Measurements from ENCODE around the gene XYLT1. TPM values are rescaled to one million over a fixed set of nuclear protein-coding genes. Genes with fewer than 3 reads are reported as not detected.

The XYLT1 gene
- polyA plus RNA-seq, 1 donor (not counting 4 experiments of a cell fraction or from before 2014, with no cell fraction given): 4.4 TPM

DNA sequence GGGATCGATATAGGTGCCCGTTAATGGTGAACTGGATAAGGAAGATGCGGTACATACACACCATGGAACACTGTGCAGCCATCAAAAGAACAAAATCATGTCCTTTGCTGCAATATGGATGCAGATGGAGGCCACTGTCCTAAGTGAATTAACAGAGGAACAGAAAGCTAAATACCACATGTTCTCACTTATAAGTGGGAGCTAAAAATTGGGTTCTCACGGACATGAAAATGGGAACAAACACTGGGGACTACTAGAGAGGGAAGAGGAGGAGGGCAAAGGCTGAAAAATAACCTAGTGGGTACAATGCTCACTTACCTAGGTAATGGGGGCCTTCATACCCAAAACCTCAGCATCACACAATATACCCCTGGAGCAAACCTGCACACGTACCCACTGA, 302.6 kb downstream of the XYLT1 start:
- Histone ChIP-seq H3K9me1 (ENCODE audit: control insufficient read depth, extremely low read depth, insufficient read depth, low read length) (no peaks in the 10 kb centered on the region), H3K27ac (ENCODE audit: control insufficient read depth, insufficient read depth, low read length) (no peak overlapping the region), H3K27me3 (ENCODE audit: control insufficient read depth, extremely low read depth, insufficient read depth, low read length) (no peaks in the 10 kb centered on the region), H3K4me2 (ENCODE audit: control insufficient read depth, extremely low read depth, insufficient read depth, low read depth, low read length) (no peak overlapping the region), H3K9ac (ENCODE audit: control insufficient read depth, extremely low read depth, insufficient read depth, low read length) (no peak overlapping the region), H3K9me3 (ENCODE audit: control insufficient read depth, low read depth, low read length) (no peaks in the 10 kb centered on the region), H4K20me1 (ENCODE audit: control insufficient read depth, extremely low read depth, insufficient read depth, low read length) (no peaks in the 10 kb centered on the region), H3K79me2 (ENCODE audit: control insufficient read depth, insufficient read depth, low read length) (no peaks in the 10 kb centered on the region), H3K4me3 (ENCODE audit: control insufficient read depth in 2 of 3, extremely low read depth in 1 of 3, insufficient read depth in 2 of 3, low read depth in 1 of 3, low read length in 3 of 3) (no peak overlapping the region), H2AFZ (ENCODE audit: control insufficient read depth, low read length) (no peak overlapping the region), H3K4me1 (ENCODE audit: control insufficient read depth, extremely low read depth, insufficient read depth, low read length) (peaks cover 5% of the 10 kb centered on the region), H3K36me3 (ENCODE audit: control insufficient read depth in 2 of 2, extremely low read depth in 1 of 2, insufficient read depth in 2 of 2, low read length in 2 of 2) (no peaks in the 10 kb centered on the region)
- no peak for FAIRE-seq
- no peak for DNase-seq (ENCODE audit: low read depth, low spot score)
- dilution Hi-C loops (cut with MboI; ENCODE audit: extremely low pct_ligation_motif_present, low sequenced_read_pairs): no loop called here
- TF ChIP-seq, protein P1, sequence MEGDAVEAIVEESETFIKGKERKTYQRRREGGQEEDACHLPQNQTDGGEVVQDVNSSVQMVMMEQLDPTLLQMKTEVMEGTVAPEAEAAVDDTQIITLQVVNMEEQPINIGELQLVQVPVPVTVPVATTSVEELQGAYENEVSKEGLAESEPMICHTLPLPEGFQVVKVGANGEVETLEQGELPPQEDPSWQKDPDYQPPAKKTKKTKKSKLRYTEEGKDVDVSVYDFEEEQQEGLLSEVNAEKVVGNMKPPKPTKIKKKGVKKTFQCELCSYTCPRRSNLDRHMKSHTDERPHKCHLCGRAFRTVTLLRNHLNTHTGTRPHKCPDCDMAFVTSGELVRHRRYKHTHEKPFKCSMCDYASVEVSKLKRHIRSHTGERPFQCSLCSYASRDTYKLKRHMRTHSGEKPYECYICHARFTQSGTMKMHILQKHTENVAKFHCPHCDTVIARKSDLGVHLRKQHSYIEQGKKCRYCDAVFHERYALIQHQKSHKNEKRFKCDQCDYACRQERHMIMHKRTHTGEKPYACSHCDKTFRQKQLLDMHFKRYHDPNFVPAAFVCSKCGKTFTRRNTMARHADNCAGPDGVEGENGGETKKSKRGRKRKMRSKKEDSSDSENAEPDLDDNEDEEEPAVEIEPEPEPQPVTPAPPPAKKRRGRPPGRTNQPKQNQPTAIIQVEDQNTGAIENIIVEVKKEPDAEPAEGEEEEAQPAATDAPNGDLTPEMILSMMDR (optimal IDR thresholded peaks at IDR 0.05 in 1 of 3, IDR thresholded peaks at IDR 0.05 in 1 of 3, conservative IDR thresholded peaks at IDR 0.05 in 1 of 3; ENCODE audit: extremely low read depth in 1 of 3, insufficient read depth in 2 of 3, low read length in 3 of 3): no peak
- TF ChIP-seq EZH2 (IDR thresholded peaks at IDR 0.05; ENCODE audit: low read length): no peak

DNA sequence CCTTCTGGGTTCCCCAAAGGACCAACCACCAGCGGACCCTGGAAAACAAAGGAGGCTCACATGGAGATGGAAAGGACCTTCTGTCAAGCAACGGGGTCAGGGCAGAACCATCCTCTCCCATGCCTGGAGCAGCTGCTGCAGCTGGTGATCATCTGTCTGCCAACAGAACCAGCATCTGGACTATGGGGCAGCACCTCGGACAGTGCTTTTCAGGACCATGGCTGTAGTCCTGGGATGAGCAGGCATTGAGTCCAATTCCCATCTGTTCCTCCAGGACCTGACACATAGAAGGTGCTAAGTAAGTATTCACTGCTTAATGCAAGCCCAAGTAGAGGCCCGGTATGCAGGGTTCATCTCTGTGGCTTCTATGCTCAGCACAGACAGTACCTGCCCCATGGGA, 304.7 kb downstream of the XYLT1 start:
- DNase-seq (ENCODE audit: low read depth, low spot score) (no peak), FAIRE-seq (no peak)
- H3K79me2 ChIP-seq (ENCODE audit: control insufficient read depth, insufficient read depth, low read length): no peaks in the 10 kb centered on the region
- H3K9me3 ChIP-seq (ENCODE audit: control insufficient read depth, low read depth, low read length): no peaks in the 10 kb centered on the region
- H3K27ac ChIP-seq (ENCODE audit: control insufficient read depth, insufficient read depth, low read length): no peak overlapping the region
- no peak overlapping the region for H3K9ac ChIP-seq (ENCODE audit: control insufficient read depth, extremely low read depth, insufficient read depth, low read length)
- no peak overlapping the region for H3K4me2 ChIP-seq (ENCODE audit: control insufficient read depth, extremely low read depth, insufficient read depth, low read depth, low read length)
- H3K4me3 ChIP-seq (ENCODE audit: control insufficient read depth in 2 of 3, extremely low read depth in 1 of 3, insufficient read depth in 2 of 3, low read depth in 1 of 3, low read length in 3 of 3): no peak overlapping the region
- no peak overlapping the region for H2AFZ ChIP-seq (ENCODE audit: control insufficient read depth, low read length)
- no peaks in the 10 kb centered on the region for H3K36me3 ChIP-seq (ENCODE audit: control insufficient read depth in 2 of 2, extremely low read depth in 1 of 2, insufficient read depth in 2 of 2, low read length in 2 of 2)
- dilution Hi-C loops (cut with MboI; ENCODE audit: extremely low pct_ligation_motif_present, low sequenced_read_pairs): no loop called here
- H3K27me3 ChIP-seq (ENCODE audit: control insufficient read depth, extremely low read depth, insufficient read depth, low read length): no peaks in the 10 kb centered on the region
- no peaks in the 10 kb centered on the region for H3K4me1 ChIP-seq (ENCODE audit: control insufficient read depth, extremely low read depth, insufficient read depth, low read length)
- H4K20me1 ChIP-seq (ENCODE audit: control insufficient read depth, extremely low read depth, insufficient read depth, low read length): no peaks in the 10 kb centered on the region
- H3K9me1 ChIP-seq (ENCODE audit: control insufficient read depth, extremely low read depth, insufficient read depth, low read length): no peaks in the 10 kb centered on the region
- TF ChIP-seq, protein P1 (optimal IDR thresholded peaks at IDR 0.05 in 1 of 3, IDR thresholded peaks at IDR 0.05 in 1 of 3, conservative IDR thresholded peaks at IDR 0.05 in 1 of 3; ENCODE audit: extremely low read depth in 1 of 3, insufficient read depth in 2 of 3, low read length in 3 of 3): no peak
- no peak for TF ChIP-seq EZH2 (IDR thresholded peaks at IDR 0.05; ENCODE audit: low read length)
